GM19438 (cell line): ENCODE measurements around the gene DAND5.

Experiments used
- ATAC-seq: cut with Tn5 transposase; IDR thresholded peaks from one replicate; pipeline ENCODE4 v1.9.1; 2021; ENCODE audit warnings: low read depth; ENCODE audit not compliant: unreplicated experiment

The DAND5 gene, protein sequence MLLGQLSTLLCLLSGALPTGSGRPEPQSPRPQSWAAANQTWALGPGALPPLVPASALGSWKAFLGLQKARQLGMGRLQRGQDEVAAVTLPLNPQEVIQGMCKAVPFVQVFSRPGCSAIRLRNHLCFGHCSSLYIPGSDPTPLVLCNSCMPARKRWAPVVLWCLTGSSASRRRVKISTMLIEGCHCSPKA

DNA sequence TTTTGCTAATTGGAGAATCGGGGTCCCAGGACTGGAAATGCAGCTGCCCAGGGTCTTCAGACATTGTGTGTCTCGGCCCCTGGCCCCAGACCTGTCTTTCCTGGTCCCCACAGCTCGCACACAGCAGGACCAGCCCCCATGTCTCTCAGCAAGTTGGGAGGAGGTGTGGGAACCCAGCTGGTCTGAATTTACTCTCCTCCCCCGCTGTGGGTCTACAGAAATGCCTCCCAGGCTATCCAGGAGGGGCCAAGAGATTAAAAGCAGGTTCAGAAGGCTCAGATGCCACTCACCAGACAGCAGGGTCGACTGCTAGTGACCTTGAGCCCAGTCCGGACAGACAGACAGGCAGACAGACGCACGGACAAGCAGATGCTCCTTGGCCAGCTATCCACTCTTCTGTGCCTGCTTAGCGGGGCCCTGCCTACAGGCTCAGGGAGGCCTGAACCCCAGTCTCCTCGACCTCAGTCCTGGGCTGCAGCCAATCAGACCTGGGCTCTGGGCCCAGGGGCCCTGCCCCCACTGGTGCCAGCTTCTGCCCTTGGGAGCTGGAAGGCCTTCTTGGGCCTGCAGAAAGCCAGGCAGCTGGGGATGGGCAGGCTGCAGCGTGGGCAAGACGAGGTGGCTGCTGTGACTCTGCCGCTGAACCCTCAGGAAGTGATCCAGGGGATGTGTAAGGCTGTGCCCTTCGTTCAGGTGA, at the start of gene DAND5:
DAND5 (plus strand) TSS at position 285 of the 697 bp plus-strand sequence; CDS start at position 370, 85 bp downstream.
- no peak for ATAC-seq

DNA sequence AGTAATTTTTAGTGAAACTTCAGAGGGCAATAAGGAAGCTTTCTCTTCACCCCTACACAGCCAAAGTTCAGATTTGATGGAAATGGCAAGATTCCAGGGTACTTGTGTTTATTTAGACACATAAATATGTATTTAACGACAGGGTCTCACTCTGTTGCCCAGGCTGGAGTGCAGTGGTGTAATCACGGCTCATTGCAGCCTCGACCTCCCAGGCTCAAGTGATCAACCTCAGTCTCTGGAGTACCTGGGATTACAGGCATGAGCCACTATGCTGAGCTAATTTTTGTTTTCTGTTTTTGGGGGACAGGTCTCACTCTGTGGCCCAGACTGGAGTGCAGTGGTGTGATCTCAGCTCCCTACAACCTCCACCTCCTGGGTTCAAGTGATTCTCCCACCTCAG, 48.3 kb upstream of the DAND5 start:
- ATAC-seq, result no peak

DNA sequence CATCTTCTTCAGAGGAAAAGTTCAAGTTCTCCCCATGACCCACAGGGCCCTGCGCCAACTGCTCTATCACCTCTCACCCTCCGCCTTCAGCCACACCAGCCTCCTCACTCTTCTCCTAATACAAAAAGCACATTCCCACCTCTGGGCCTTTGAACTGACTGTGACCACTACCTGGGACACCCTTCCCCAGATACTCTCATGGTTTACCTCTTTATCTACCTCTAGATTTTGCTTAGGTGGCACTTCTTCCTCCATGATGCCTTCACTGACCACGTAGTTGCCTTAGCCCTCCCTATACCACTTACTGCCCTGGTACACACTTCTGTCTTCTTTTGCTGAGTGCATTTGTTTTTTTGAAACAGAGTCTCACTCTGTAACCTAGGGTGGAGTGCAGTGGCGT, 46.4 kb upstream of the DAND5 start:
- ATAC-seq, result no peak

DNA sequence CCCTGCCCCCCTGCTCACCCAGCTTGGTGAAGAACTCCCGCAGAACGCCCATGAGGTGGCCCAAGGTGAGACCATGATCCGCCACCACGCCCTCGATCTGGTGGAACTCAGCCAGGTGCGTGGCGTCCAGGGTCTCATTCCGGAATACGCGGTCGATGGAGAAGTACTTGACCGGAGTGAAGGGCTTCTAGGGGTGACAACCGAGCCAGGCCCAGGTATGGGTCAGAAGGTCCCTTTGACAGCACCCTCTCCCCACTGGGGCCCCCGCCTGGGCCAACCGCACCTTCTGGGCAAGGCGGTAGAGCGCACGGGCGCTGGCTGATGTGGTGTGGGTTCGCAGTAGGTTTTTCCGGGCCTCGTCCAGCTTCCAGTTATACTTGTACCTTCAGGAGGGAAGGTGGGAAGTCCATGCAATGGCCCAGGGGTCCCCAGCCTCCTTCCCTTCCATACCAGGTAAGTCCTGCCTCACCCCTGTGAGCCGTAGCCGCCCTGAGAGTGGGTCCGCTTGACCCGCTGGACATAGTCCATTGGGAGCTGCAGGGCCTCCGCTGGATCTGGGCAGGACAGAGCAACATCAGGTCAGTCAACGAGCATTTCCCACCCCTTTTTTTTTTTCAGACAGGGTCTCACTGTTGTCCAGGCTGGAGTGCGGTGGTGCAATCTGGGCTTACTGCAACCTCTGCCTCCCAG, 44.6 kb upstream of the DAND5 start:
- no peak for ATAC-seq

DNA sequence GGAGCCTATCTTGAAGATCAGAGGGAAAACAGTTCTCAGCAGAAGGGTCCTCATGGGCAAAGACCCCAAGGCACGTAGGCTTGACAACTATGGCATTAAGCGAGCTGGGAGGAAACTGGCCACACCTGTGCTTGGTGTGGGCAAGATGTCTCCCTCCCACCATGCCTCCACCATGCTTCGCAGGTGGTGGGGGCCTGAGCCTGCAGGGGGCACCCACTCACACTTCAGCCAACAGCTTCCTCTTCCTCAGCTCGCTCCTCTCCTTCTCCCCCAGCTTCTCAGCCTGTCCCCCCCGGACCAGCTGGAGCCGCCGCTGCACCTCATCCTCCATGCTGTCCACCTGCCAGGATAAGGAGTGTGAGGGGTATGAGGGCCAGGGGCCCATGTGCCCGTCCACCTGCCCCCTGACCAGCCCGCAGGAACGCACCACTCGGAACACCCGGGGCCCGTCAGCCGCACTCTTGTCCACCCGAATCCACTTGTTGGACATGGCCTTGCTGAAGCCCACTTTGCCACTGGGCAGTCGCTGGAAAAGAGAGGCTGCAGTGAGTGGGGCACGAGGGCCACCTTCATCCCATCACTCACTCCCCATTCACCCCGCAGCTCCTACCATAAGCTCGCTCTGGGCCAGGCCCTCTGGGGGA, 39.3 kb upstream of the DAND5 start:
- no peak for ATAC-seq

DNA sequence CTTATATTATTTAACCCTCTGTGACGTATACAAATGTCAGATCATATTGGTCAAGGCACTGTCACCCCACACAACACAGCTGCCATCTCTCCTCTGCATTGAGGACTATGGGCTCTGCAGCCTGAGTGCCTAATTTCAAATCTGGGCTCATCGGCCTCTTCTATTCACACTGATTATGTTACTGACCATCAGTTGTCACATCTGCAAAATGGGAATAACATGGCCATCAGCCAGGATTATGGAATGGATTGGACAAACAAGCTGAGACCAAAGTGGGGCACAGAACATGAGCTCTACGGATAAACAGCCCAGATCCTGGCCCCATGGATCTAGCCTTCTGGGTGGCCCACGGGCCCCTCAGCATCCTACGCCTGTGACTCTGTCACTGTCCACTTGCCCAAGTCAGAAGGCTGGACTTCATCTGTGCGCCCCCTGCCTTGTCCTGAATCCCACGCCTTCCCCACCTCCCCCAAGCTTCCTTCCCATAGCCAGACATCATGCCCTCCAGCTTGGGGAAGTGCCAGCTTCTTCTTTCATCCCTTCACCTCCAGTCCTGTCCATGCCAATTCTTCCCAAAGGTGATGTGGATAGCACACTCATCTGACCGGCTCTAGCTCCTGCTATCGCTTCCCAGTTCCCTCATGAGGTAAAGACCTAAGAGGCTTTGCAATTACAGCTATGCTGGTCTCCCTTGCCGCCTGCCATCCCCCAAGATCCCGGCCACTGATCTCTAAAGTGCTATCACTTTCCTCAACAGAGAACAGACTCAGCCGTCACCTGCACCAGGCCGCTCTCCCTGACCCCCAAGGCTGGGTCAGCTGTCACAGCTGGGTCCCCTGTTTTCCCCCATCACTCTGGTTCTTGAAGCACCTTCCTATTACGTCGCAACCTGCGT, 36.7 kb upstream of the DAND5 start:
- no peak for ATAC-seq

DNA sequence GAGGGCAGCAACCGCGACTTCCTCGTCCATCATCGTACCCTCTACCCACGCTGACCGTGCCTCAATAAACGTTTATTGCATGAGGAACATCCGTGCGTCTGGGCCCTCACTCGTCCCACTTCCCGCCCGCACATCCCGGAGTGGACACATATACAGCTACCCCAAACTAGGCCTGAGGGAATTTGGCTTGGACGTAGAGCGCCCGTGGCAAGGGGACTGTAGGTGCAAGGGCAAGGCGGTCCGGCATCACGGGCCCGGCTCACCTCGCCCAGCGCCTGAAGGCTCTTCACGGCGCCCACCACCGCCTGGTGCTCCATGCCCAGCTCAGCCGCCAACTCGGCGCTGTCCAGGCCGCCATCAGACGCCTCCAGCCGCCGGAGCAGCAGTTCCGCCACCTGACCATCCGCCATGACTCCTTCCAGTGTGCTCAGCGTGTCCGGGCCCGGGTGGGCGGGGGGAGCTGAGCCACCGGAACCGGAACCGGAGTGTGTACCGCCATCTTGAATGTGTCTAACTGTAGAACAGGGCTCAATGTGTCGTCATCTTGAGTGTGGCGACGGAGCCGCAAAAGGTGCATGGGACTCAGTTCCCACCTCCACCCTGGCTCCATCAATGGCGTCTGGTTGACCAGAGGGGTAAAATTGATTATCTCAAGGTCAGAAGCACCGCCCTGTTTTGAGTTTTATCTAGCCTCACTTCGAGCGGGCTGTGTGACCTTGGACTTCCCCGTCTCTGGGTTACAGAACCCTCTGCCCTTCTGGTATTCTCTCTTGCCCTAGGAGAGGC, 35.9 kb upstream of the DAND5 start, which contains the start of gene FARSA:
FARSA (minus strand) TSS at position 425 of the 786 bp plus-strand sequence; CDS start at position 410, 15 bp downstream.
- ATAC-seq, result no peak

DNA sequence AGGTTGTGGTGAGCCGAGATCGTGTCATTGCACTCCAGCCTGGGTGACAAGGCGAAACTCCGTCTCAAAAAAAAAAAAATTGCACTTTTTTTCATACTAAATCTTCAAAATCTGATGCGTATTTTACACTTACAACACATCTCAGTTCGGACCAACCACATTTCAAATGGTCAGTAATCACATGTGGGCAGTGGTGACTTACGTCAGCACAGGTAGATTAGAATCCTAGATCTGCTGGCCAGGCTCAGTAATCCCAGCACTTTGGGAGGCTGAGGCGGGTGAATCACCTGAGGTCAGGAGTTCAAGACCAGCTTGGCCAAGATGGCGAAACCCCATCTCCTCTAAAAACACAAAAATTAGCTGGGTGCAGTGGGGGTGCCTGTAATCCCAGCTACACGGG, 34.3 kb upstream of the DAND5 start:
- ATAC-seq, result no peak

DNA sequence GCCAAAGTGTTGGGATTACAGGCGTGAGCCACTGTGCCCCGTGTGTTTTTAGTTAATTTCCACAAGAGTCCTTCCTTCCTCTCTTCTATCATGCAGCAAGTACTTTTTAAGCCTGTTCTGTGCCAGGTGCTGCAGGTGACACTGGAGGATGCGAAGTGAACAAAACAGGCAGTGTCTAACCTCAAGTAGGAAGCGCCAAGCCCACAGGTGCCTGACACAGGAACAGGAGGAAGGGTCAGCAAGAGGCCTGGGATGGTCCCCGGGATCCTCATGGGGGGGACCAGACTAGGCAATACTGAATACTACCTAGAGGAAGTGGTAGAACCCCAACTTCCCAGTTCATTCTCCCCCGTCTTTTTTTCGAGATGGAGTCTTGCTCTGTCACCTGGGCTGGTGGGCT, 32.8 kb upstream of the DAND5 start:
- no peak for ATAC-seq

DNA sequence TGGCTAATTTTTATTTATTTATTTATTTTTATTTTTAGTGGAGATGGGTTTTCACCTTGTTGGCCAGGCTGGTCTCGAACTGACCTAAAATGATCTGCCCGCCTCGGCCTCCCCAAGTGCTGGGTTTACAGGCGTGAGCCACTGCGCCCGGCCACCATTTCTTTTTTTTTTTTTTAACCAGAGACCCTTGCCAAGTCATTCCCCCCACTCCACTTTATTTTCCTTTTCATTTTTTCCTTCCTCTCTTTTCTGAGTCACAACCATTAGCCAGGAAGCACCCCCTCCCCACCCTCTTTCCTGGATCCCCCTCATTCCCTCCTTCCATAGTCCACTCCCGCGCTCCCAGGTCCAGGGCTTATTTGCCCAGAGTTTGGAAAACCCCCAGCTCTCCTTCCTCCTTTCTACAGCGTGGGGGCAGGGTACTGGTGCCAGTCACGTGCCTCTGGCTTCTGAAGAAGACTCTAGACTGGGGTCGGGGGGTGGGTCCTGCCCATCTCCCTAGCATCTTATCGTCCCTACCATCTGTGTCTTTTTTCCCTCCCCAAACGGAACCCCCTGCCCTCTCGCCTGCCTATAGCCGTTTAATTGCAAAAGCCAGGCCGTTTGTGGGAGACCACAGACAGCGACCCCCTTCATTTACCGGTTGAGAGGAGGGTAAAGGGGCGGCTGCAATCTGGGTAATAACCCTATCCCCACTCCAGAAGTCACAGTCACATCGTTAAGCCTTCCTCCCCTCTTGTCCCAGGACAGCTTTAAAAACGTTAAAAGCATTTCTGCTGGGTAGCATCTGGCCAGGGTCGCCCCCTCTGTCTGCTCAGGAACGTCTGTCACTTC, 32.1 kb upstream of the DAND5 start:
- no peak for ATAC-seq

DNA sequence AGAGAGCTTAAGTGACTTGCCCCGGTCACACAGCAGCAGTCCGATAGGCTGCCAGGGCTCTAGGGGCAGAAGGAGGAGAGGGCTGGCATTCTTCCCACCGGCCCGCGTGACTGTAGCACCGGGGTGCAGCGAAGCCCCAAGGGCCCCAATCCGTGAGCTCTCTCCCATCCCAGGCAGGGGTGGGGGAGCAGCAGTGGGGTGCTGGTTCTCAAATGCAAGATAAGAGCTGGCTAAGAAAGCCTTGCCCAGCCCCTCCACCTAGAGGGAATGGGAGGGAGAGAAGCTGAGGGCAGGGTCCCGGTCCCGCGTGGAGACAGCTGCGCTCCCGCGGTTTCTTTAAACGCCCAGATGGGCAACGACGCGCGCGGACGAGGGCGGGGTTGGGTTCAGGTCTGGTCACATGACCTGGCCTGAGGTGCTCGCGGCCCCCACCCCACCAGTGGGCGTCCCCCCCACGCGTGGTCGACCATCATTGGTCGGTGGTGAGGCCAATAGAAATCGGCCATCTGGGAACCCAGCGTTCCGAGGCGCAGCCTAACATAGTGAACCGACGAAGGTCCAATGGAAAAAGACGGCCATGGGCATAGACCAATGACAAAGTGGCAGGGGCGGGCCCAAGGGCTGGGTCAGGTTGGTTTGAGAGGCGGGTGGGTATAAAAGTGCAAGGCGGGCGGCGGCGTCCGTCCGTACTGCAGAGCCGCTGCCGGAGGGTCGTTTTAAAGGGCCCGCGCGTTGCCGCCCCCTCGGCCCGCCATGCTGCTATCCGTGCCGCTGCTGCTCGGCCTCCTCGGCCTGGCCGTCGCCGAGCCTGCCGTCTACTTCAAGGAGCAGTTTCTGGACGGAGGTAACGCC, 31.2 kb upstream of the DAND5 start, which contains the start of gene CALR:
CALR (plus strand) TSS at position 683 of the 852 bp plus-strand sequence; CDS start at position 754, 71 bp downstream.
- ATAC-seq, result peak; percentile 84

DNA sequence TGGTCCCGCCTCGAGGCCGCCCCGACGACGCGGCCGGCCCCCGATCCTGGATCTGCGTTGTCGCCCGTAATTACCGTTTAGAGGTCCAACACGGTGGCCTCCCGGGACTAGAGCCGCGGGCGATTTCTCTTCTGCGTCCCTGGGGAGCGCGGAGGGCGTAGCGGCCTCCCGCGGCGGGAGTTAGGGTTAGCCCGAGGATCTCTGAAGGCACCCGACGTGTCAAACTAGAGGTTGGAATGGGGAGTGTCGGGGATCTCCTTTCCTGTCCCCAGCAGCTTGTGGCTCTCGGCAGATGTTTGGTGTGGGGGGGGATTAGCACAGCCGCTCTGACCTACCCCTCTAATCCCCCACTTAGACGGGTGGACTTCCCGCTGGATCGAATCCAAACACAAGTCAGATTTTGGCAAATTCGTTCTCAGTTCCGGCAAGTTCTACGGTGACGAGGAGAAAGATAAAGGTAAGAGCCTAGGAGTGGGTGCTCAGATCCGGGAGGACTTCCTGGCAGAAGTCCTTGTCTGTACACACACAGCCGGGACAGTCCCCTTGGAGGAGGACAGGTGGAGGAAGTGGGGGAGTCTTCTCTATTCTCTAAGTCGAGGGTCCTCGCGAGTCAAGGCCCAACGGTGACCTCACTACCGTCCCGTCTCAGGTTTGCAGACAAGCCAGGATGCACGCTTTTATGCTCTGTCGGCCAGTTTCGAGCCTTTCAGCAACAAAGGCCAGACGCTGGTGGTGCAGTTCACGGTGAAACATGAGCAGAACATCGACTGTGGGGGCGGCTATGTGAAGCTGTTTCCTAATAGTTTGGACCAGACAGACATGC, 30.4 kb upstream of the DAND5 start:
- ATAC-seq, result no peak

DNA sequence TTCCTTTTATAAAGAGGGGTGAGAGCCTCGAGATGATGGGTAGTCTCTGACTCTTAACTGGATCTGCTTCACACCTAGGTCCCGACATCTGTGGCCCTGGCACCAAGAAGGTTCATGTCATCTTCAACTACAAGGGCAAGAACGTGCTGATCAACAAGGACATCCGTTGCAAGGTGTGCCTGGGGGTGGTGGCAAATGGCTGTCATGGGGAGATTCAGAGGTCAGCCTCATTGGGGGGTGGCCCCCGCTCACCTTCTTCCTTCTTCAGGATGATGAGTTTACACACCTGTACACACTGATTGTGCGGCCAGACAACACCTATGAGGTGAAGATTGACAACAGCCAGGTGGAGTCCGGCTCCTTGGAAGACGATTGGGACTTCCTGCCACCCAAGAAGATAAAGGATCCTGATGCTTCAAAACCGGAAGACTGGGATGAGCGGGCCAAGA, 29.4 kb upstream of the DAND5 start:
- ATAC-seq, result no peak

DNA sequence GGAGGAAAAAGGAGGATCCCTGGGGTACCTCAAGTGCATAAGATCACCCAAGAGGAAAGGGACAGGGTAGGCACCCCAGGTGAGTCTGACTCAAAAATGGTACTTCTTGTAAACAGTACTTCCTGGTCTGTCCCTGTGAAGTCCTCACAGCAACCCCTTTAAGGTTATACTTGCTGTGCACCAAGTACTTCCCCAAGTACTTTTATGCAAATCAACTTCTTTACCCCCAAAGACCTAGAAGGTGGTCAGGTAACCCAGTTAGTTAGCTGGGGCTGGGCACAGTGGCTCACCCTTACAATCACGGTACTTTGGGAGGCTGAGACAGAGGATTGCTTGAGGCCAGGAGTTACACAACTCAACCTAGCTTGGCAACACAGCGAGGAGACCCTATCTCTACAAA, 28.5 kb upstream of the DAND5 start:
- ATAC-seq, result no peak

DNA sequence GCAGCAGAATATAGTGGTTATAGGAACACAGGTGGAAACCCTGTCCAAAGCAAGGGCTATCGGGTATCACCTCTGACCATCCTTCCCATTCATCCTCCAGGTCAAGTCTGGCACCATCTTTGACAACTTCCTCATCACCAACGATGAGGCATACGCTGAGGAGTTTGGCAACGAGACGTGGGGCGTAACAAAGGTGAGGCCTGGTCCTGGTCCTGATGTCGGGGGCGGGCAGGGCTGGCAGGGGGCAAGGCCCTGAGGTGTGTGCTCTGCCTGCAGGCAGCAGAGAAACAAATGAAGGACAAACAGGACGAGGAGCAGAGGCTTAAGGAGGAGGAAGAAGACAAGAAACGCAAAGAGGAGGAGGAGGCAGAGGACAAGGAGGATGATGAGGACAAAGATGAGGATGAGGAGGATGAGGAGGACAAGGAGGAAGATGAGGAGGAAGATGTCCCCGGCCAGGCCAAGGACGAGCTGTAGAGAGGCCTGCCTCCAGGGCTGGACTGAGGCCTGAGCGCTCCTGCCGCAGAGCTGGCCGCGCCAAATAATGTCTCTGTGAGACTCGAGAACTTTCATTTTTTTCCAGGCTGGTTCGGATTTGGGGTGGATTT, 25.8 kb upstream of the DAND5 start:
- no peak for ATAC-seq

DNA sequence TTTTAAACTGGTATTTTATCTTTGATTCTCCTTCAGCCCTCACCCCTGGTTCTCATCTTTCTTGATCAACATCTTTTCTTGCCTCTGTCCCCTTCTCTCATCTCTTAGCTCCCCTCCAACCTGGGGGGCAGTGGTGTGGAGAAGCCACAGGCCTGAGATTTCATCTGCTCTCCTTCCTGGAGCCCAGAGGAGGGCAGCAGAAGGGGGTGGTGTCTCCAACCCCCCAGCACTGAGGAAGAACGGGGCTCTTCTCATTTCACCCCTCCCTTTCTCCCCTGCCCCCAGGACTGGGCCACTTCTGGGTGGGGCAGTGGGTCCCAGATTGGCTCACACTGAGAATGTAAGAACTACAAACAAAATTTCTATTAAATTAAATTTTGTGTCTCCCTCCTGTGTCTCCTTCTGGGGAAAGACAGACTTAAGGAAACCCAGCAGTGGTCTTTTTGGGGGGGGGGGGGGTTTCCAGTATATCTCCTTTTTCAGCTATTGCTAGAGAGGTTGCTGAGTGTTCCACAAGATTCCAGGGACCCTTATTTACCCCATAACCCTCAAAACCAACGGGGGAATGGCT, 25.2 kb upstream of the DAND5 start:
- ATAC-seq, result no peak
